HEK293T (cell line): ENCODE measurements around the gene SLC45A3.

Source experiments
- ARNT ChIP-seq: fragments of 450-650 bp; IDR thresholded peaks from 2 replicates; pipeline ENCODE4 v1.6.1; 2017; ENCODE audit warnings: mild to moderate bottlenecking
- BHLHE40 ChIP-seq: fragments of 450-650 bp; IDR thresholded peaks from 2 replicates; pipeline ENCODE4 v1.6.1; 2016; ENCODE audit warnings: mild to moderate bottlenecking, moderate library complexity, borderline replicate concordance
- CTBP1 ChIP-seq: fragments of 450-650 bp; IDR thresholded peaks from 2 replicates; pipeline ENCODE4 v1.6.1; 2016; ENCODE audit warnings: borderline replicate concordance
- ELF4 ChIP-seq: fragments of 450-650 bp; IDR thresholded peaks from 2 replicates; pipeline ENCODE4 v1.6.1; 2017; ENCODE audit warnings: antibody characterized with exemption
- FOXA1 ChIP-seq: fragments of 450-650 bp; IDR thresholded peaks from 2 replicates; pipeline ENCODE4 v1.6.1; 2016; ENCODE audit warnings: mild to moderate bottlenecking
- FOXK2 ChIP-seq: fragments of 450-650 bp; IDR thresholded peaks from 2 replicates; pipeline ENCODE4 v1.6.1; 2016; ENCODE audit warnings: mild to moderate bottlenecking
- FOXM1 ChIP-seq: fragments of 450-650 bp; IDR thresholded peaks from 2 replicates; pipeline ENCODE4 v1.6.1; 2017; ENCODE audit warnings: mild to moderate bottlenecking, borderline replicate concordance
- HDGF ChIP-seq: fragments of 450-650 bp; IDR thresholded peaks from 2 replicates; pipeline ENCODE4 v1.6.1; 2017; ENCODE audit warnings: antibody characterized with exemption, borderline replicate concordance
- NFRKB ChIP-seq: fragments of 450-650 bp; IDR thresholded peaks from 2 replicates; pipeline ENCODE4 v1.6.1; 2016; ENCODE audit warnings: mild to moderate bottlenecking, moderate library complexity
- PKNOX1 ChIP-seq: fragments of 450-650 bp; IDR thresholded peaks from 2 replicates; pipeline ENCODE4 v1.6.1; 2016
- SP1 ChIP-seq: fragments of 450-650 bp; IDR thresholded peaks from 2 replicates; pipeline ENCODE4 v1.6.1; 2017
- SUZ12 ChIP-seq: fragments of 450-650 bp; IDR thresholded peaks from 2 replicates; pipeline ENCODE4 v1.6.1; 2016; ENCODE audit warnings: mild to moderate bottlenecking
- TARDBP ChIP-seq: fragments of 450-650 bp; IDR thresholded peaks from 2 replicates; pipeline ENCODE4 v1.6.1; 2016

GRCh38 chr1:205623646-205624045, 56.7 kb downstream of the SLC45A3 start:
- TF ChIP-seq HDGF (no peak), FOXA1 (no peak), SP1 (no peak), FOXM1 (no peak), FOXK2 (no peak), CTBP1 (no peak), PKNOX1 (no peak), BHLHE40 (no peak), TARDBP (no peak), SUZ12 (no peak), NFRKB (no peak), ELF4 (no peak), ARNT (no peak)
